Dermis blood vessel endothelial cell (primary cell): ENCODE results near the gene FBXL14. TPM values are rescaled to one million over a fixed set of nuclear protein-coding genes. Genes with fewer than 3 reads are reported as not detected.
A peak's percentile ranks its signal among the peaks of the same experiment; 100 is the strongest.

Experiments
- DNase-seq: peaks from one replicate; pipeline ENCODE4 v3.0.0; 2010
- total RNA-seq: library from RNA; depleted of rRNA; stranded (reverse); fragments of >200 nt; gene quantifications from 2 replicates; pipeline ENCODE4 v1.2.3, GENCODE V29; 2014

Gene FBXL14
- total RNA-seq, 1 donor from 2014 or later, result 17.4 TPM

- peak; percentile 46 for DNase-seq
Measured at GRCh38 chr12:1593174-1594005, 991 bp downstream of the FBXL14 start.

GRCh38 chr12:1592444-1593173 lies 1.8 kb downstream of the FBXL14 start:
- peak; percentile 45 for DNase-seq

GRCh38 chr12:1591543-1591942 lies 2.8 kb downstream of the FBXL14 start:
- DNase-seq, result no peak

GRCh38 chr12:1591034-1591433 lies 3.3 kb downstream of the FBXL14 start:
- peak; percentile 65 for DNase-seq

- no peak for DNase-seq
Measured at GRCh38 chr12:1590221-1590979, 4.0 kb downstream of the FBXL14 start.

GRCh38 chr12:1588575-1588947 lies 5.8 kb downstream of the FBXL14 start:
- DNase-seq, result no peak

- no peak for DNase-seq
Measured at GRCh38 chr12:1587927-1588574, 6.3 kb downstream of the FBXL14 start.

GRCh38 chr12:1584326-1584725 lies 10.1 kb downstream of the FBXL14 start:
- DNase-seq, result no peak

GRCh38 chr12:1583421-1584078 lies 10.8 kb downstream of the FBXL14 start:
- peak; percentile 93 for DNase-seq

- DNase-seq, result no peak
Measured at GRCh38 chr12:1582709-1583050, 11.7 kb downstream of the FBXL14 start.

- DNase-seq, result no peak
Measured at GRCh38 chr12:1581973-1582708, 12.2 kb downstream of the FBXL14 start.

- DNase-seq, result no peak
Measured at GRCh38 chr12:1580526-1580925, 13.9 kb downstream of the FBXL14 start.

GRCh38 chr12:1579651-1580435 lies 14.5 kb downstream of the FBXL14 start:
- DNase-seq, result peak; percentile 34

GRCh38 chr12:1576410-1577241 lies 17.8 kb downstream of the FBXL14 start:
- DNase-seq, result no peak

GRCh38 chr12:1575408-1576401 lies 18.7 kb downstream of the FBXL14 start:
- no peak for DNase-seq

- no peak for DNase-seq
Measured at GRCh38 chr12:1574865-1575259, 19.5 kb downstream of the FBXL14 start.

- DNase-seq, result no peak
Measured at GRCh38 chr12:1573960-1574864, 20.2 kb downstream of the FBXL14 start.
